Limb (tissue), 2 donors: ENCODE measurements around the gene SMTNL2.

Experiments
- DNase-seq, 2 donors: peaks; one replicate each; pipeline ENCODE4 v3.0.0-alpha.2; 2016; ENCODE audit errors: extremely low spot score in 2 of 2

The SMTNL2 gene

GRCh38 chr17:4545217-4545951 lies 38.9 kb upstream of the SMTNL2 start:
- DNase-seq: peak in 1 of 2 donors; percentile 29

GRCh38 chr17:4547118-4547906 lies 37.0 kb upstream of the SMTNL2 start:
- no peak for DNase-seq

GRCh38 chr17:4548061-4548461 lies 36.3 kb upstream of the SMTNL2 start:
- no peak for DNase-seq

GRCh38 chr17:4548721-4549531 lies 35.4 kb upstream of the SMTNL2 start:
- DNase-seq: peak in 1 of 2 donors; percentile 27

GRCh38 chr17:4549781-4550533 lies 34.4 kb upstream of the SMTNL2 start:
- peak in 1 of 2 donors; percentile 25 for DNase-seq

- no peak for DNase-seq
These were observed 33.7 kb upstream of the SMTNL2 start for GRCh38 chr17:4550534-4551039.

- no peak for DNase-seq
These were observed 33.2 kb upstream of the SMTNL2 start for GRCh38 chr17:4551141-4551540.

- no peak for DNase-seq
These were observed 32.4 kb upstream of the SMTNL2 start for GRCh38 chr17:4551796-4552525.

- DNase-seq: no peak
These were observed 30.7 kb upstream of the SMTNL2 start for GRCh38 chr17:4553669-4554068.

GRCh38 chr17:4554441-4554996 lies 29.8 kb upstream of the SMTNL2 start:
- no peak for DNase-seq

GRCh38 chr17:4554997-4555799 lies 29.1 kb upstream of the SMTNL2 start, which contains the start of gene MYBBP1A:
MYBBP1A (minus strand) TSS chr17:4555384; CDS start chr17:4555324, 60 bp downstream.
- peak; percentile 96 for DNase-seq

- DNase-seq: peak in 1 of 2 donors; percentile 37
These were observed 28.2 kb upstream of the SMTNL2 start for GRCh38 chr17:4555873-4556759.

- DNase-seq: no peak
These were observed 27.3 kb upstream of the SMTNL2 start for GRCh38 chr17:4556996-4557395.

GRCh38 chr17:4557626-4558346 lies 26.5 kb upstream of the SMTNL2 start:
- no peak for DNase-seq

- peak in 1 of 2 donors; percentile 29 for DNase-seq
These were observed 25.9 kb upstream of the SMTNL2 start for GRCh38 chr17:4558347-4558971.

- peak in 1 of 2 donors; percentile 31 for DNase-seq
These were observed 25.1 kb upstream of the SMTNL2 start for GRCh38 chr17:4559139-4559791.
